Retina (tissue), 1 donor: Measurements from ENCODE around the gene RPEL1.
"Not testable (repeated sequence)": the region's sequence is repeated elsewhere in the genome, so short reads cannot be mapped to it uniquely, and the experiment has no call there.

Source experiments
- DNase-seq: peaks from one replicate; pipeline ENCODE4 v3.0.0-alpha.2; 2016

Gene RPEL1

DNA sequence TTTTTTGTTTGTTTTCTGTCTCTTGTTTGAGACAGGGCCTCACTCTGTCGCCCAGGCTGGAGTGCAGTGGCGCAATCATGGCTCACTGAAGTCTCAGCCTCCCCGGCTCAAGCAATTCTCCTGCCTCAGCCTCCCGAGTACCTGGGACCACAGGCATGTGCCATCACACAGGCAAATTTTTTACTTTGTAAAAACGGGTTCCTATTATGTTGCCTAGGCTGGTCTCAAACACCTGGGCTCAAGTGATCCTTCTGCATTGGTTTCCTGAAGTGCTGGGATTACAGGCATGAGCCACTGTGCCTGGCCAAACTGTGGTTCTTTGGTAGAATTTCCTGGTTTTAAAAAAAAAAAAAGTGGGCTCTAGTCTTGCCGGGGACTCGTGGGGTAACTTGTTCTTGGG is at the start of gene RPEL1:
RPEL1 (plus strand) TSS at position 301 of the 400 bp plus-strand sequence. CDS start 110 bp downstream, outside the sequence.
- not testable (repeated sequence) for DNase-seq

DNA sequence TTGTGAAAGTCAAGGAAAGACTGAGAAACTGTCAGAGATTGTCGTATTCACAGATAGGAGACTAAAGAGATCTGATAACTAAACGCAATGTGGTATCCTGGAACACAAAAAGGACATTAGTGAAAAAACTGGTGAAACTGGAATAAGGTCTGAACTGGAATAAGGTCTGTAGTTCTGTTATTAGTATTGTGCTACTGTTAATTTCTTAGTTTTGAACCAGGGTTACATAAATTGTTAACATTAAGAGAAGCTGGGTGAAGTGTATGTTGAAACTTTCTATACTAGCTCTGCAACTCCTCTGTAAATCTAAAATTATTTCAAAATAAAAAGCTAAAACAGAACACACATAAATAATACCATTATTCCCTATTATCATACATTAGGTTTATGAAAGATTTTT is 49.2 kb upstream of the RPEL1 start:
- no peak for DNase-seq

DNA sequence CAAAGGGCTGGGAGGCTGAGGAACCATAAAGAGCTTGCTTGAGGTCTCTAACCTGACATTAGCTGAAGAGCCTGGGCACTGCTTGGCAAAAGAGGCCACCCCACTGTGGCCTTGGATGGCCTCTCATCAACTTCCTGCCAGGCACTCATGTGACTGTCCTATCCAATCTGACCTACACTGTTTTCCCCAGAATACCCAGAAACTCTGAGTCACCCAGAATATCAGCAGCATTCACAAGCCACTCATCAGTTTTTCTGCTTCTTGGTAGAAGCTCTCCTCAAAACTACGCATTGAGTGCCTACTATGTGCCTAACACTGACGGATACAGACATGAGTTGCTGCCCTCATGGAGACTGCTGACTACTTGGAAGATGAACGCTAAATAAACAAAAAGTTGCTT is 48.5 kb upstream of the RPEL1 start:
- DNase-seq, result no peak

DNA sequence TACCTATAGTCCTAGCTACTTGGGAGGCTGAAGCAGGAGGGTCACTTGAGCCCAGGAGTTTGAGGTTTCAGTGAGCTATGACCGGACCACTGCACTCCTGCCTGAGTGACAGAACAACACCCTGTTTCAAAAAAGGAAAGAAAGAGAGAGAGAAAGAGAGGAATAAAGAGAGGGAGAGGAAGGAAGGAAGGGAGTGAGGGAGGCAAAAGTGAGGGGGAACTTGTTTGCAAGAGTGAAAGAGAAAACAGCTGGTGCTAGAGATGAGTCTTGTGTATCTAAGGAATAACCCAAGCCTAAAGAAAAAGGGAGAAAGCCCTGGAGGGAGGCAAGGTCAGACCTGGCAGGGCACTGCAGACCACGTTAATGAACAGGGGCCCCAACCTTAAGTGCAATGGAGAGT is 47.8 kb upstream of the RPEL1 start:
- DNase-seq, result no peak

DNA sequence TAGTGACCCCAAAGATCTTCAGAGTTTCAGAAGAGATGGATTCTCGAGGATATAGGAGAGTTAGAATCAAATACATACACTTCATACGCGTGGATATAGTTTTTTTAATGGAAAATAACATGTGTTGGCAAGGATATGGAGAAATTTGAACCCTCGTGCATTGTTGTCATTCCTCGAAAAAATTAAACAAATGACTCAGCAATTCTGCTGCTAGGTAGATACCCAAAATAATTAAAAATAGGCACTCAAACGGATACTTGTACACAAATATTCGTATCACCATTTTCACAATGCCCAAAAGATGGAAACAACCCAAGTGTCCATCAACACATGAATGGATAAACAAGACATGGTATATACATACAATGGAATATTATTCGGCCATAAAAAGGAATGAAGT is 47.0 kb upstream of the RPEL1 start:
- no peak for DNase-seq

DNA sequence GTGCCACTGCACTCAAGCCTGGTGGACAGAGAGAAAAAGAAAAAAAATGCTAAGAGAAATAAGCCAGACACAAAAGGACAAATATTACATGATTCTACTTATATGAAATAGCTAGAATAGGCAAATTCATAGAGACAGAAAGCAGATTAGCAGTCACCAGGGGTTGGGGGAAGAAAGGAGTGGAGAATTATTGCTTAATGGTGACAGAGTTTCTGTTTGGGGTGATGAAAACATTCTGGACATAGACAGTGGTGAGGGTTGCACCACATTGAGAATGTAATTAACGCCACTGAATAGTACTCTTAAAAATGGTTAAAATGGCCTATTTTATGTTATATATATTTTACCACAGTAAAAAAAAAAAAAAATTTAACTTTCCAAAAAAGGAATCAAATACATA is 46.2 kb upstream of the RPEL1 start:
- DNase-seq, result no peak

DNA sequence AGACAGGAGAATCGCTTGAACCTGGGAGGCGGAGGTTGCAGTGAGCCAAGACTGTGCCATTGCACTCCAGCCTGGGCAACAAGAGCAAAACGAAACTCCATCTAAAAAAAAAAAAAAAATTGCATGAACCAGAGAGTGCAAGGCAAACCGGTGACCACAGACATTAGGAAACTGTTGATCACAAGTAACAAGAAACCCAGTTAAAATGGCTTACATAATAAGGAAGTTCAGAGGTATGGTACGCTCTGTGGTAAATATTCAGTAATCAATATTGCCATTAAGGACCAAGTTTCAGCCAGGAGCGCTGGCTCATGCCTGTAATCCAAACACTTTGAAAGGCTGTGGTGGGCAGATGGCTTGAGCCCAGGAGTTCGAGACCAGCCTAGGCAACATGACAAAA is 43.4 kb upstream of the RPEL1 start:
- no peak for DNase-seq

DNA sequence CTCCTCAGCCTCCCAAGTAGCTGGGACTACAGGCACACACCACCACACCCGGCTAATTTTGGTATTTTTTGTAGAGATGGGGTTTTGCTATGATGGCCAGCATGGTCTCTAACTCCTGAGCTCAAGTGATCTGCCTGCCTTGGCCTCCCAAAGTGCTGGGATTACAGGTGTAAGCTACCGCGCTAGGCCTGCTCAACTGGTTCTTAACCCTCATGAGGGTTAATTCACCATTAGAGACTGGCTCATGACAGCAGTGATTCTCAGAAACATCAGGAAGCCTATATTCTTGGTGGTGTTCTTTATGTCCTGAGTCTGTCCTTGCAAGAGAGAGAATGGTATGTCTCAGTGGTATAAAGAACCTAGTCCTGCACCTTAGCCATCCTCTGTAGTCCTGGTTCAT is 42.2 kb upstream of the RPEL1 start:
- DNase-seq, result no peak

DNA sequence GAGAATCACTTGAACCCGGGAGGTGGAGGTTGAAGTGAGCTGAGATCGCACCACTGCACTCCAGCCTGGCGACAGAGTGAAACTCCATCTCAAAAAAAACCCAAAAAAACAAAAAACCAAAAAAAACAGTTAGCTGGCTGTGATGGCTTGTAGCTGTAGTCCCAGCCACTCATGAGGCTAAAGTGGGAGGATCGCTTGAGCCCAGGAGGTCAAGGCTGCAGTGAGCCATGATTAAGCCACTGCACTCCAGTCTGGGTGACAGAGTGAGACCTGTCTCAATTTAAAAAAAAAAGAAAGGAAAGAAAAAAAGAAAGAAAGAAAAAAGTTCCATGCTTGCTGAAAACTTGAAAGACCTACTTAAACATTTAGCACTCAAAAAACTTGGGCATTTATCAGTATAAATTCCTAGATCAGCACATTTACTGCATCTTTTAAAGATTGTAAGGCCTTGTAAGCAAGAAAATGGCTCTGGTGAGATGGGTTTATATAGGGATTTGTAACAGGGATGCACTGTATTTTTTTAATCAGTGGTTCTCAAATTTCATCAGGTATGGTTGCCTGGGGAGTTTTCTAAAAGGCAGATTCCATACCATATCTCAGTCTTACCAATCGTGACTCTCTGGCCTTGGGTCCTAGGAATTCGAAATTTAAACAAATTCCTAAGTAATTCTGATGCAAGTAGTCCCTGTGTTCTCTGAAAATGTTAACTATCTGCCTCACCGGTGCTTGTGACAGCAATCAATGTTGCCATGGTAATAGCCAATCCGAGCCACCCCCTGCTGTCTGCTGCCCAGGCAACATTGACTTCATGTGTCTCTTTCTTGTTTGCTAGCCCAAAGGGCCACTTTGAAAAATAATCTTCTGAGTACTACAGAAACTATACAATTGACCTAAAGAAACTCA is 41.1 kb upstream of the RPEL1 start:
- DNase-seq, result peak; percentile 45

DNA sequence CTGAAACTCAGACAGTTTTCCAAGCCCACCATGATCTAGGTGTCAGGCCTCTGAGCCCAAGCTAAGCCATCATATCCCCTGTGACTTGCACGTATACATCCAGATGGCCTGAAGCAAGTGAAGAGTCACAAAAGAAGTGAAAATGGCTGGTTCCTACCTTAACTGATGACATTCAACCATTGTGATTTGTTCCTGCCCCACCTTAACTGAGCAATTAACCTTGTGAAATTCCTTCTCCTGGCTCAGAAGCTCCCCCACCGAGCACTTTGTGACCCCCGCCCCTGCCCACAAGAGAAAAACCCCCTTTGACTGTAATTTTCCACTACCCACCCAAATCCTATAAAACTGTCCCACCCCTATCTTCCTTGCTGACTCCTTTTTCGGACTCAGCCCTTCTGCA is 40.3 kb upstream of the RPEL1 start:
- not testable (repeated sequence) for DNase-seq

DNA sequence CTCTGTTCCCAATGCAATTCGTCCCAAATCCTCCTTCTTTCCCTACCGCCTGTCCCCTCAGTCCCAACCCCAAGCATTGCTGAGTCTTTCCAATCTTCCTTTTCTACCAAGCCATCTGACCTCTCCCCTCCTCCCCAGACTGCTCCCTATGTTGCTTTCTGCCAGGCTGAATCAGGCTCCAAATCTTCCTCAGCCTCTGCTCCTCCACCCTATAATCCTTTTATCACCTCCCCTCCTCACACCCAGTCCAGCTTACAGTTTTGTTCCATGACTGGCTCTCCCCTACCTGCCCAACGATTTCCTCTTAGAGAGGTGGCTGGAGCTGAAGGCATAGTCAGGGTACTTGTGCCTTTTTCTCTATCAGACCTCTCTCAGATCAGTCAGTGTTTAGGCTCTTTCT is 39.0 kb upstream of the RPEL1 start:
- DNase-seq, result not testable (repeated sequence)

DNA sequence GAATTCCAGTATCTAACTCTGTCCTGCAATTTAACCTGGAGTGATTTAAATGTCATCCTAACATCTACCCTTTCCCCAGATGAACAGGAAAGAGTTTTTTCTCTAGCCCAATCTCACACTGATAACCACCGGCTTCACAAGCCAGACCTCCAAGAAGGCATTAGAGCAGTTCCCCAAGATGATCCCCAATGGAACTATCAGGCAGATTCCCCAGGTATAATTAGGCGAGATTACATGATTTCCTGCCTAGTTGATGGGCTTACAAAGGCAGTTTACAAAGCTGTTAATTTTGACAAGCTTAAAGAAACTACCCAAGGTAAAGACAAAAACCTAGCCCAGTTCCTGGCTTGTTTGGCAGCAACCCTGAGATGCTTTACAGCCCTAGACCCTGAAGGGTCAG is 38.5 kb upstream of the RPEL1 start:
- no peak for DNase-seq

DNA sequence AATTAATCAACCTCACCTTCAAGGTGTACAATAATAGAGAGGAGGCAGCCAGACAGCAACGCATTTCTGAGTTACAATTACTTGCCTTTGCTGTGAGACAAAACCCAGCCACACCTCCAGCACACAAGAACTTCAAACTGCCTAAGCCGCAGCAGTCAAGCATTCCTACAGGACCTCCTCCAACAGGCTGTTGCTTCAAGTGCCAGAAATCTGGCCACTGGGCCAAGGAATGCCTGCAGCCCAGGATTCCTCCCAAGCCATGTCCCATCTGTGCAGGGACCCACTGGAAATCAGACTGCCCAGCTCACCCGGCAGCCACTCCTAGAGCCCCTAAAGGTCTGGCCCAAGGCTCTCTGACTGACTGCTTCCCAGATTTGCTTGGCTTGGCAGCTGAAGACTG is 38.0 kb upstream of the RPEL1 start:
- not testable (repeated sequence) for DNase-seq

DNA sequence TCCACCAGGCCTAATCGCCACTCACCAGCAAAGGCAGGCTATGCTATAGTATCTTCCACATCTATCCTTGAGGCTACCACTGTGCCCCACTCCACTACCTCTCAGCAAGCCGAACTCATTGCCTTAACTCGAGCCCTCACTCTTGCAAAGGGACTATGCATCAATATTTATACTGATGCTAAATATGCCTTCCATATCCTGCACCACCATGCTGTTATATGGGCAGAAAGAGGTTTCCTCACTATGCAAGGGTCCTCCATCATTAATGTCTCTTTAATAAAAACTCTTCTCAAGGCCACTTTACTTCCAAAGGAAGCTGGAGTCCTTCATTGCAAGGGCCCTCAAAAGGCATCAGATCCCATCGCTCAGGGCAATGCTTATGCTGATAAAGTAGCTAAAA is 35.4 kb upstream of the RPEL1 start:
- not testable (repeated sequence) for DNase-seq

DNA sequence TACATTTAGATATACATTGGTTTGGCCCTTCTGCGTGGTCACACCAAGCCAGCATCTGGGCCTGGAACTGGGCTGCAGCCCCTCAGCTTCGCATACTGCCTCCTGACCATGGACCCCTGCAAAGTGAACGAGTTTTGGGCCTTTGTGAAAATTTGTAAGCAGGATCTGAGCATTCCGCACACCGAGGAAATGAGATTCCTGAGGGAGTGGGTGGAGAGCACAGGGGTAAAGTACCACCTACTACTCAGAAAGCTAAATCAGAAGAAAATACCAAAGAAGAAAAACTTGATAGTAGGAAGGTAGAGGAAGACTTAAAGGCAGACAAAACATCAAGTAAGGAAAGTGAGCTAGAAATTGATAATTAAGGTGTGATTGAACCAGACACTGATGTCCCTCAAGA is 30.1 kb upstream of the RPEL1 start:
- no peak for DNase-seq

DNA sequence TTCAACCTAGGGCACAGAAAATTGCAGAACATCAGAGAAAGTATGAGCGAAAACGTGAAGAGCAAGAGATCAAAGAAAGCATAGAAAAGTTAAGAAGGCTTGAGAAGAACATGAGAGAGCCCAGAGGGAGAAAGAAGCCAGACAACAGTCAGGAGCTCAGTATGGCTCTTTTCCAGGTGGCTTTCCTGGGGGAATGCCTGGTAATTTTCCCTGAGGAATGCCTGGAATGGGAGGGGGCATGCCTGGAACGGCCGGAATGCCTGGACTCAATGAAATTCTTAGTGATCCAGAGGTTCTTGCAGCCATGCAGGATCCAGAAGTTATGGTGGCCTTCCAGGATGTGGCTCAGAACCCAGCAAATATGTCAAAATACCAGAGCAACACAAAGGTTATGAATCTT is 29.3 kb upstream of the RPEL1 start:
- not testable (repeated sequence) for DNase-seq

DNA sequence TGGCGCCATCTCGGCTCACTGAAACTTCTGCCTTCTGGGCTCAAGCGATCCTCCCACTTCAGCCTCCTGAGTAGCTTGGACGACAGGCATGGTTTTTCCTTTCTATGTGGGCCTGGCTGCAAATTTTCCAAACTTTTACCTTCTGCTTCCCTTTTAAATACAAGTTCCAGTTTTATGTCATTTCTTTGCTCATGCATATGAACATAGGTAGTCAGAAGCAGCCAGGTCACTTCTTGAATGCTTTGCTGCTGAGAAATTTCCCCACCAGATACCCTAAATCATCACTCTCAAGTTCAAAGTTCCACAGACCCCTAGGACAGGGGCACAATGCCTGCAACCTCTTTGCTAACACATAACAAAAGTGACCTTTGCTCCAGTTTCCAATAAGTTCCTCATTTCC is 21.6 kb upstream of the RPEL1 start:
- DNase-seq, result no peak

DNA sequence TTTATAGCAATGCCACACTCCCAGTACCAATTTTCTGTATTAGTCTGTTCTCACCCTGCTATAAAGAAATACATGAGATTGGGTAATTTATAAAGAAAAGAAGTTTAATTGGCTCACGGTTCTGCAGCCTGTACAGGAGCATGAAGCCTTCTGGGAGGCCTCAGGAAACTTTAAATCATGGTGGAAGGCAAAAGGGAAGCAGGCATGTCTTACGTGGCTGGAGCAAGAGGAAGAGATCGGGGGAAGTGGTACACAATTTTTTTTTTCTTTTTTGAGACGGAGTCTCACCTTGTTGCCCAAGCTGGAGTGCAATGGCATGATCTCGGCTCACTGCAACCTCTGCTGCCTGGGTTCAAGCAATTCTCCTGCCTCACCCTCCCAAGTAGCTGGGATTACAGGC is 21.0 kb upstream of the RPEL1 start:
- not testable (repeated sequence) for DNase-seq

DNA sequence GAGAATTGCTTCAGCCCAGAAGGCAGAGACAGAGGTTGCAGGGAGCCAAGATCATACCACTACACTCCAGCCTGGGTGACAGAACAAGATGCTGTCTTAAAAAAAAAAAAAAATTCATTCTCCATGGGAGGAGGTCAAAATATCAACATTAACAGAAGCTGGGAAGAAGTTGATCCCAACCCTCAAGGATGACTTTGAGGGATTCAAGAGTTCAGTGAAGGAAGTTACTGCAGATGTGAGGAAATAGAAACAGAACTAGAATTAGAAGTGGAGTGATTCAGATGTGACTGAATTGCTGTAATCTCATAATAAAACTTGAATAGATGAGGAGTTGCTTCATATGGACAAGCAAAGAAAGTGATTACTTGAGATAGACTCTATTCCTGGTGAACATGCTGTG is 19.7 kb upstream of the RPEL1 start:
- DNase-seq, result no peak

DNA sequence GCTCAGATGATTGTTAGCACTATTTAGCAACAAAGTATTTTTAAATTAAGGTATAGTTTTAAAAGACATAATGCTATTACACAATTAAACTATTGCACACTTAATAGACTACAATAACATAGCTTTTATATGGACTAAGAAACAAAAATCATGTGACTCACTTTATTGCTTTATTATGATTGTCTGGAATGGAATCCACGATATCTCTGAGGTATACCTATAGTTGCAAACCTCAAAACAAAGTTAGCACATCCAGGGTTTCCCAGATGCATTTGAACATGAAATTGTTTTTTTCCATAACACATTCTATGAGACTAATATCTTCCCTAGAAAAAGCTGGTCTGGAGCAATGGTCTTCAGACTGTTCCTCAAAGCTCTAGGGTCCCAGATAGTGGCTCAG is 18.3 kb upstream of the RPEL1 start:
- no peak for DNase-seq

DNA sequence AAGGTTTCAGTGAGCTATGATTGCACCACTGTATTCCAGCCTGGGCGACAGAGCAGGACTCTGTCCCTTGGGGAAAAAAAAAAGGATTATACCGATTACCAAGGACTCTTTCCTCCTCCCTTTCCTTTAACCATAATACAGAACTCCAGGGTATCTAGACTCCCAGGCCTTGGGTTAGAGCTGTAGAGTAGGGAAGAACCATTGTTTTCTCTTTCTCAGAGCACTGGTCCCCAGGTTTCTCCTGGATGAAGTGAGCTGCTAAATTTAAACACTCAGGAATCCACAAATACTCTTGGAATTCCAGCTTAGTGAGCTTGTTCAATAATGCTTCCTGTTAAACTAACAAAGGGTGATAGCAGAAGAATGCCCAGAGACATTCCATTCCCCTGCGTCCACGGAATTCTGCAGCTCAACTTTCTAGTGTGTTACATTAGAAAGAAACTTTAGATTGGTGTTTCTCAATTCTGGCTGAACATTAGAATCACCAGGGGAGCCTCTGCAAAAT is 14.6 kb upstream of the RPEL1 start:
- peak; percentile 12 for DNase-seq

DNA sequence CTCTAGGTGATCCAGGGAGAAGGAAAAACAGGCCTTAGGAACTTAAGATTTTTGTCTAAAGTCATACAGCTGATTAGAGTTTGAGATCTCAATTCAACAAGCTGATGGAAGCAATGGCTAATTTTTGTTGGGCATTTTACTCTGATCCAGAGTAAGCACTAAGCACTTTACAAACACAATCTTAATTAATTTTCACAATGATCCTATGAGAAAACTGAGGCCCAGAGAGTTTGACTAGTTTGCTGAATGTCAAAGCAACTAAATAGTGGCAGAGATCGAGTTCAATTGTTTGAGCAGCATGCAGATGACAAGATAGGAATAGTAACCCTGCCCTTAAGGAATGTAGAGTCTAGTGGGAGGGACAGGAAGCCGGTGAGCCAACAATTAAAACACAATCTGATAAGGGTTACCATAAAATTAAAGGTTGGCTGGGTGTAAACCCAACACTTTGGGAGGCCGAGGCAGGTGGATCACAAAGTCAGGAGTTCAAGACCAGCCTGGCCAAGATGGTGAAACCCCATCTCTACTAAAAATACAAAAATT is 13.5 kb upstream of the RPEL1 start:
- no peak for DNase-seq

DNA sequence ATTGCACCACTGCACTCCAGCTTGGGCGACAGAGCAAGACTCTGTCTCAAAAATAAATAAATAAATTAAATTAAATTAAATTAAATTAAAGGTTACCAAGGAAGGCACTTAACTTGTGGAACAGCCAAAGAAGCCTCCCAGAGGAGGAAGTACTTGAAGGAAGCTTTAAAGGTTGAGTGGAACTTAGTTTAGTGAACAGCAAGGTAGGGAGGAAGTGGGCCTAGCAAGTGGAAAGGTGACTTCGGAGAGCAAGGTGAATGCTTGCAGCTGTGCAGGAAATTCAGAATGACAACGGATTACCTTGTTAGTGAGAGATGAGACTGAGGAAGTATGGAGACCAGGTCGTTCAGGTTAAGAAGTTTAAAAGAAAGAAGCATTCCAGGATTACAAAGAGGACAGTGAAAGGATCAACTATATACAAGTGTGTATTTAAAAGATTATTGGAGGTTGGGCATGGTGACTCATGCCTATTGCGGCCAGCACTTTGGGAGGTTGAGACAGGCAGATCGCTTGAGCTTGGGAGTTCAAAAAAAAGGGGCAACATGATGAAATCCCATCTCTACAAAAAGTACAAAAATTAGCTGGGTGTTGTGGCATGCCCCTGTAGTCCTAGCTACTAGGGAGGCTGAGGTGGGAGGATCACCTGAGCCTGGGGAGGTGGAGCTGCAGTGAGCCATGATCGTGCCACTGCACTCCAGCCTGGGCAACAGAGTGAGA is 12.8 kb upstream of the RPEL1 start:
- no peak for DNase-seq

DNA sequence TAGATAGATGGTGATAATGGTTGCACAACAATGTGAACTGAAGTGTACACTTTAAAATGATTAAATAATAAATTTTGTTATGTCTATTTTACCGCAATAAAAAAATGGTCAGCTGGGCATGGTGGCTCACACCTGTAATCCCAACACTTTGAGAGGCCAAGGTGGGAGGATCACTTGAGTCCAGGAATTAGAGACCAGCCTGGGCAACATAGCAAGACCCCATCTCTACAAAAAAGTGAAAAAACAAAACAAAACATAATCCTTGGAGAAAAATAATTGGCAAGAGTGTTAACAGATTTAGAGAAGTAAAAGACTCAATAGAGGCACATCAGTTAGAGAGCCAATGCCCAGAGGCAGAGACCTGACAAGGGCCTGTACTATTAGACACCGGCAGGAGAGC is 9.9 kb upstream of the RPEL1 start:
- DNase-seq, result no peak
